ENCODE measurements around the gene USP32.
A peak's percentile ranks its signal among the peaks of the same experiment; 100 is the strongest.
"Not testable (repeated sequence)": the region's sequence is repeated elsewhere in the genome, so short reads cannot be mapped to it uniquely, and the experiment has no call there.

Gene USP32

GRCh38 chr17:60229188-60229802 lies 162.6 kb downstream of the USP32 start:
- DNase-seq (ENCODE audit: low spot score) = no peak

DNA sequence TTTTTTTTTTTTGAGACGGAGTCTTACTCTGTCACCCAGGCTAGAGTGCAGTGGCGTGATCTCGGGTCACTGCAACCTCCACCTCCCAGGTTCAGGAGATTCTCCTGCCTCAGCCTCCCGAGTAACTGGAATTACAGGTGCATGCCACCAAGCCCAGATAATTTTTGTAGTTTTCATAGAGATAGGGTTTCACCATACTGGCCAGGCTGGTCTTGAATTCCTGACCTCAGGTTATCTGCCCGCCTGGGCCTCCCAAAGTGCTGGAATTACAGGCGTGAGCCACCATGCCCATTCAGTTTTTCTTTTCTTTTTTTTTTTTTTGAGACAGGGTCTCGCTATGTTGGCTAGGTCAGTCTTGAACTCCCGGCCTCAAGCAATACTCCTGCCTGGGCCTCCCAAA lies 164.7 kb downstream of the USP32 start:
- not testable (repeated sequence) for DNase-seq (ENCODE audit: low spot score)

DNA sequence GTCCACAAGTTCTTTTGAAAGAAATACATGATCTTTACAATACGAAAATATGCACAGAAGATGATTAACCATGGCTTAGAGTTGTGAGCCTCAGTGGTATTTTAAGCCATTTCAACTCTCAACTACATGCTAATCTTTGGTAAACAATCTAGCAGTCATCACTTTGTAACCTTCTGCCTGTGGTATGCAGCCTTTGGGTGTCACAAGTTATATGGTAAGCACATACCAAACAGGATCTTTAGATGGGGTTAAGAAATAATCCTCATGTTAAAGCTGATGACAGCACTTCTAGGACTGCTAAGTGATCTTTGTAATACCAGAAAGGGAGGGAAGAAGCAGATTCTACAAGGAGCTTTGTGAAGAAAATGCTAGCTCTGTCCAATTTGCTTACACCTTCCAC lies 167.9 kb downstream of the USP32 start:
- no peak for DNase-seq (ENCODE audit: low spot score)

DNA sequence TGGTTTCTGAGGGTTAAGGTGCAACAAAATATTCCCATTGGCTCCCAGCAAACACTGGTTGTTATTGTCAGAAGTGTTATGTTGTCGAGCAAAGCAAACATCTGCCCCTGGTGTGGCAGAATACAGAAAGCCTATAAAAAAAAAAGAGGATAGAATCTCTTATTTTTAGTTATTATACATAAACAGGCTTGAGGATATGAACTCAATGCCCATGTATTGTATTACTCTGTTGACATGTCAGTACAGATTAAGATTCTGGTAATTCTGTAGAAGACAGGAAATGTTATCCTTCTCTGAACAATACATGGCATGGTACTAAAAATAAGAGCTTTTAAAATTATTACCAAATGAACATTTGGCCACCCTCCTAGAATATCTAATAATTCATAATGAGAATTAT lies 168.5 kb downstream of the USP32 start:
- no peak for DNase-seq (ENCODE audit: low spot score)

- DNase-seq (ENCODE audit: low spot score) = not testable (repeated sequence)
These were observed 173.2 kb downstream of the USP32 start for GRCh38 chr17:60218774-60219173.

DNA sequence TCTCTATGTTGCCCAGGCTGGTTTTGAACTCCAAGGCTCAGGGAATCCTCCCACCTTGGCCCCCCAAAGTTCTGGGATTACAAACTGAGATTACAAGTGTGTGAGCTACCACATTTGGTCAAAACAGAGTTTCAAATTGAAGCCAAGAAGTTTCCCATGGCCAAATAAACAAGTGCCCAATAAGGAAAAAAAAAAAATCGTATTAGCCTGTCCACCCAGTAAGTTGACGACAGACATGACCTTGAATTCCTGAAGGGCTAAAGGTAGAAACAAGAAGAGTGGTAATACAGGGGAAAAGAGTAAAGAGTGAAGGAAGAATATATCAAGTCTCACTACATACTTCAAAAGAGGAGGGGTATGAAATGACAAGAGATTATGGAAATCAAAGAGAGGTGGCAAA lies 176.0 kb downstream of the USP32 start:
- DNase-seq (ENCODE audit: low spot score) = not testable (repeated sequence)

- not testable (repeated sequence) for DNase-seq (ENCODE audit: low spot score)
These were observed 180.7 kb downstream of the USP32 start for GRCh38 chr17:60211282-60211681.

GRCh38 chr17:60208302-60208701 lies 183.6 kb downstream of the USP32 start:
- DNase-seq (ENCODE audit: low spot score) = not testable (repeated sequence)

GRCh38 chr17:60205782-60206181 lies 186.2 kb downstream of the USP32 start:
- DNase-seq (ENCODE audit: low spot score) = not testable (repeated sequence)

- DNase-seq (ENCODE audit: low spot score) = not testable (repeated sequence)
These were observed 193.3 kb downstream of the USP32 start for GRCh38 chr17:60198630-60199029.

- DNase-seq (ENCODE audit: low spot score) = not testable (repeated sequence)
These were observed 197.8 kb downstream of the USP32 start for GRCh38 chr17:60194141-60194540.

GRCh38 chr17:60193482-60193881 lies 198.5 kb downstream of the USP32 start:
- DNase-seq (ENCODE audit: low spot score) = no peak

DNA sequence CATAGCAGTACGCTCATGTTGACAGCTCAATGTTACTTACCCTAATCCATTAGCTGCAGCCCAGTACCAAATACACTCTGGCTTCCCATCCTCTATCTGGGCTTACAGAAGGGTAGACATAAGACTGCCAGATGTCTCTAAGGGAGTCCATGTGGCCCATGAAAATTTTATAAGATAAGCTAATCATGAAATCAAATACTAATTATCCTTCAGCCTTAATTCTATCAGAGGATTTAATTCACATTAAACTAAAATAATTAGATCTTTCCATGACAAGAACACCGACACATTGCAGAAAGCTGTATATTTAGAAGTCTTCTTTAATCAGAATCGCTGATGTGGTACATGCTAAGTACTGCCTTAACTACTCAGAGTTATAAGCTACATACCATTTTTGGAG lies 198.9 kb downstream of the USP32 start:
- DNase-seq (ENCODE audit: low spot score) = not testable (repeated sequence)

DNA sequence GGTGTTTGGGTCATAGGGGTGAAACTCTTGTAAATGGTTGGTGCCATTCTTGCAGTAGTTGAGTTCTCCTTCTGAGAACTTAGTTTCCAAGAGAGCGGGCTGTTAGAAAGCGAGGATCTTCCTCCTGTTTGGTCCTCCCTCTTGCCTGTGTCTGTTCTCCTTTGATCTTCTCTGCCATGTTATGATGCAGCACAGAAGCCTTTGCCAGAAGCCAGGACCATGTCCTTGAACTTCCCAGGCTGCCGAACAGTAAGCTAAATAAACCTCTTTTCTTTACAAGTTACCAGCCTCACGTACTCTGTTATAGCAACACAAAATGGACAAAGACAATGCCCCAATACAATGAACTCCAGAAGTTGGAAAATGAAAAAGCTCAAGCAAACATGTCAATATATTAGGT lies 201.9 kb downstream of the USP32 start:
- DNase-seq (ENCODE audit: low spot score) = not testable (repeated sequence)

- no peak for DNase-seq (ENCODE audit: low spot score)
These were observed 203.2 kb downstream of the USP32 start for GRCh38 chr17:60188759-60189158.

- not testable (repeated sequence) for DNase-seq (ENCODE audit: low spot score)
These were observed 204.8 kb downstream of the USP32 start for GRCh38 chr17:60186846-60187745.

GRCh38 chr17:60186372-60186771 lies 205.6 kb downstream of the USP32 start:
- not testable (repeated sequence) for DNase-seq (ENCODE audit: low spot score)

- not testable (repeated sequence) for DNase-seq (ENCODE audit: low spot score)
These were observed 211.6 kb downstream of the USP32 start for GRCh38 chr17:60180380-60180779.

GRCh38 chr17:60178180-60178579 lies 213.8 kb downstream of the USP32 start:
- not testable (repeated sequence) for DNase-seq (ENCODE audit: low spot score)

- DNase-seq (ENCODE audit: low spot score) = not testable (repeated sequence)
These were observed 215.2 kb downstream of the USP32 start for GRCh38 chr17:60176763-60177162.

- DNase-seq (ENCODE audit: low spot score) = not testable (repeated sequence)
These were observed 217.2 kb downstream of the USP32 start for GRCh38 chr17:60174767-60175166.

GRCh38 chr17:60174035-60174434 lies 217.9 kb downstream of the USP32 start:
- DNase-seq (ENCODE audit: low spot score) = no peak

- DNase-seq (ENCODE audit: low spot score) = peak; percentile 60
These were observed 218.6 kb downstream of the USP32 start for GRCh38 chr17:60173304-60173819.
